ENCODE measurements around the gene SUMF1.

SUMF1 gene

DNA sequence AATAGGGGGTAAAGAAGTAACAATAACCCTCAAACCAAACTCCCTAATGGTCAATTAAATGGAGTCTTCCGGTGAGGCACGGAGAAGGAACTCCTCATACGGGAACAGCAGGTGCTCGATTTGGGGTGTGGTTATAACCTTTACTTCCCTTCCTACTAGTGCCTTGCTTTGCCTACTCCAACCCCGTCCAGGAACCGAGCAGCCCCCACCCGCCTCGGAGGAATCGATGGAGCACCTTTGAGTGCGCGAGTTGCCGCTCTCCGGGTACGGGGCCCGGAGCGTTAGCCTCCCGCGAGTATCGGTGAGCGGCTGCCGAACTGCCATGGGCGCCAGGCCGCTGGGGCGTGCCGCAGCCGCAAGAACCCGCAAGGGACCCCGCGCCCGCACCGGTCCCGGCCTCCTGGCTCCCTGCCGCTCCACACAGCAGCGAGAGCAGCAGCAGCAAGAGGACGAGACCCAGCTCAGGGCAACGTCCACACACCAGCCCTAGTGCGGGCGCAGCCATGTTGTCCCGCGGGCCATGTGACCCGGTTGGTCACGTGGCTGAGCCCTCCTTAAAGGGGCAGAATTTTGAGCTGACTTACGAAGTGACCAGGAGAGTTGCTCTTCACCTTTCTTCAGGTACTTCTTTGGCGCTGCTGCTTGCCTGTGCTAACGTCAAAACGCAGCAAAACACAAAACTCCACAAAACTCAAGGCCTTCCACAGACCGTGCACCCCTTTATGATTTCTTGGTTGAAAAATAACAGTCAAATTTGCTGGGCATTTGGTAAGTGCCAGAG lies at the start of gene SUMF1:
TSS of gene SUMF1 (minus strand) at position 529 of the 781 bp plus-strand sequence. CDS start at position 505, 24 bp downstream.
- in situ Hi-C loops (cut with MboI; ENCODE audit: low sequenced_read_pairs): no loop called here

DNA sequence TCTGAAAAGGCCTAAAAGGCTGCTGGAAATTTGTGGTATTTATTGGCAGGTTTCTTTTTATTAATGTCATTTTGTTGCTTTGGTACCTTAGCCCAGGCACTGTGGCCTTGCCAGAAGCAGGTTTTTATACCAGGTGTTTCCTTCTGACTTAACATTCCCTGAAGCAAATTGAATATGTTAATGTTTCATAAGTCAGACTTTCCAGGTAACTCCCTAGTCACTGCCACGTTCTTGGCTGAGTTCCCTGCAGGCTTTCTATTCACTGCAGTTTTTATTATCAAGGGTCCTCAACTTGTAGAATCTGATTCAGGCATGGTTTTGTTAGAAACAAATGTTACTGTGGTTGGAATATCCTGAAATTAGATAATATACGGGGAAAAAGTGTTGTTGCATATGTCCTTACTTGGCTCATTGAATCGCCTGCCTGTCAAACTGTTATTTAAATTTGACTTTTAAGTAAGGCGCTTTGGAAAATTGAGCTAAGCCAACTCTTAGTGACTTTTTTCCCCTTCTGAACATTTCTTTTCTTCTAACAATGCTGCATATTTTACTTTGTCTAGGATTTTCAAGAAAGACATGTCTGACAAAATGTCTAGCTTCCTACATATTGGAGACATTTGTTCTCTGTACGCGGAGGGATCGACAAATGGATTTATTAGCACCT lies 49.0 kb upstream of the SUMF1 start:
- in situ Hi-C loops (cut with MboI; ENCODE audit: low sequenced_read_pairs): no loop called here

DNA sequence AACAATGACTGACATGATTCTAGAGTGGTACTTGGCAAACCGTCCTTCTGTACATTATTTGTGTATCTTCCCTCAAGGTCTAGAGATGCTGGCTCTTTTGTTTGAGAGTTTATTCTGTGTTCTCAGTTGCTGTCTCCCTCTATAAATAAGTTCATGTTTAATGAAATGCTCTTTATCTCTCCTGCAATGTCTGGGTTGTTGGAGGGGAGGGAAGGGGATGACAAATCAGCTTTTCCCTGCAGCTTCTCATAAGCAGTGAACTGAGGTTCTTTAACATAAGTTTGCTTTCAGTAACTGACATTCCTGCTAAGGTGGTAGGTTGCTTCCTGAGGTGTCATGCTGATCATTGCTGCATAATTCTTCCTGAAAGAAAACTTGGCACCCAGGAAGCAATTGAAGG lies 47.8 kb upstream of the SUMF1 start:
- in situ Hi-C loops (cut with MboI; ENCODE audit: low sequenced_read_pairs): no loop called here

DNA sequence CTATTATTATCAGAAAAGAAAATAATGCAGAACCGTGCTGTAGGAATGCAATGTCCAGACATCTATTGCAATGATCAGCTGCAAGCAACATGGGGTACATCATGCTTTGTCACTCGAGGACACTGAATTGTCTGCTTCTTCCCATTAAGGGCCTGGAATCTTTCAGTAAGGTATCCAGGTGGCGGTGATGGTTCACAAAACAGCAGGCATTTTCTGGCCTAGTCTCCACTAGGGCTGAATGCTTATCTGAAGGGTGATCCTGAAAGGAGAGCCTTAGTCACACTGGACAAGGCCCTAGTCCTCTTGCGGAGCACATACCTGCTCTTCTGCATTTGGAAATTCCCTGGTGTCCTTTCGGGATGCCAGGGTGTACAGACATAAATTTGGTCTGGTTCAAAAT lies 47.3 kb upstream of the SUMF1 start:
- in situ Hi-C loops (cut with MboI; ENCODE audit: low sequenced_read_pairs): no loop called here

DNA sequence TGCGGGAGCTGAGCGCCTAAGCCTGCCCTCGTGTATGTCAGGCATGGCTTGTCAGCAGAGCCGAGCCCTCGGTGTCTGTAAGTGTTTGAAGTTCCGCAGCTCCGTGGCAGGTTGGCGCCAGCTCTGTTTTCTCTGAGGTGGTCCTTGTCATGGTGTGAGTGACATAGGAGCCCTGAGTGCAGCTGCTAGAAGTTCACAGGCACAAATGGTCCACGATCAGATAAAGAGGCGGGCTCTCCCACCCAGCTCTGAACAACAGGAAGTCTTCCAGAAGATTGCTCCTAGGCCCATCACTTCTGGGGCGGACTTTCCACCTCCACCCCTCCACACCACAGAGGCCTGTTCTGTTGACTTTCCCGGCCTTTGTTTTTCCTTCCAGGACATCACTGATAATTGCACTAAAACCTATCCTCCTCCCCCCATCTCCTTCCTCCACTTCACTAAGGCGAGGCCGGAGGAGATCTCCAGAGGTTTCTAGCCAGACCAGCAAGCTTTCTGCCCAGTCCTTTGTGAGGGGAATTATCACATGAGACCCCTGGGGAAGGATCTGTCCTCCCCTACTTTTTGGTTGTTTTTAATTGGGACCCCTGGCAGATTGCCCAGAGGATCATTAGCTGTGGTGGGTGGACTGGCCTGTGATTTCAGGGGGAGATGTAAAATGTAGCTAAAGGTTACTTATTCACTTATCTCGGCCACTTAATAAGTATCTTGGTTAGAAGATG lies 46.0 kb upstream of the SUMF1 start:
- in situ Hi-C loops (cut with MboI; ENCODE audit: low sequenced_read_pairs): no loop called here

DNA sequence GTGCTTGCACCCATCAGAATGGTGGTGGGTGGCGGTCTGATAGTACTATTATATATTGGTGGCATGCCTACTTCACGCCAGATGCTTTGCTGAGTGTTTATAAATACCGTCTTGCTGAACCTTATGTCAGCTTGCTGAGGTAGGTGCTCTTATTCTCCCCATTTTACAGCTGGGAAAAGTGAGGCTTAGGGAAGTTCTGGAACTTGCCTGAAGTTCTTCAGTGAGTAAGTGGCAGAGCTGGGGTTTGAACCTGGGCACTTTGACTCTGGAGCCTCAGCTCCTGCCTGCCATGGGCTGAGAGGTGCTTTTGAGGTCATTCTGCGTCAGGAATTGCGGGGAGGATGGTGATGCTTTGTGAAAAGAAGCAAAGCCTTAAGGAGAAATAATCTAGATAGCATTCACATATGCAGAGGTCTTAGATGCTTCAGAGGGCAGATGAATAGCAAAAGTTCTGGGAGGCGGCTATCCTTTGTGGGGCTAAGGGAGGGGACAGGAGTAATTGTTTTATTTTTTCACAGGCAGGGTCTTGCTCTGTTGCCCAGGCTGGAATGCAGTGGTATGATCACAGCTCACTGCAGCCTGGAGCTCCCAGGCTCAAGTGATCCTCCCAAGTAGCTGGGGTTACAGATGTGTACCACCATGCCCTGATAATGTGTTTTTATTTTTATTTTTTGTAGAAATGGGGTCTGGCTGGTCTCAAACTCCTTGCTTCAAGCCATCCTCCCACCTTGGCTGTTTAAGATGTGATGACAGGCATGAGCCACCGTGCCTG lies 44.6 kb upstream of the SUMF1 start:
- in situ Hi-C loops (cut with MboI; ENCODE audit: low sequenced_read_pairs): no loop called here

DNA sequence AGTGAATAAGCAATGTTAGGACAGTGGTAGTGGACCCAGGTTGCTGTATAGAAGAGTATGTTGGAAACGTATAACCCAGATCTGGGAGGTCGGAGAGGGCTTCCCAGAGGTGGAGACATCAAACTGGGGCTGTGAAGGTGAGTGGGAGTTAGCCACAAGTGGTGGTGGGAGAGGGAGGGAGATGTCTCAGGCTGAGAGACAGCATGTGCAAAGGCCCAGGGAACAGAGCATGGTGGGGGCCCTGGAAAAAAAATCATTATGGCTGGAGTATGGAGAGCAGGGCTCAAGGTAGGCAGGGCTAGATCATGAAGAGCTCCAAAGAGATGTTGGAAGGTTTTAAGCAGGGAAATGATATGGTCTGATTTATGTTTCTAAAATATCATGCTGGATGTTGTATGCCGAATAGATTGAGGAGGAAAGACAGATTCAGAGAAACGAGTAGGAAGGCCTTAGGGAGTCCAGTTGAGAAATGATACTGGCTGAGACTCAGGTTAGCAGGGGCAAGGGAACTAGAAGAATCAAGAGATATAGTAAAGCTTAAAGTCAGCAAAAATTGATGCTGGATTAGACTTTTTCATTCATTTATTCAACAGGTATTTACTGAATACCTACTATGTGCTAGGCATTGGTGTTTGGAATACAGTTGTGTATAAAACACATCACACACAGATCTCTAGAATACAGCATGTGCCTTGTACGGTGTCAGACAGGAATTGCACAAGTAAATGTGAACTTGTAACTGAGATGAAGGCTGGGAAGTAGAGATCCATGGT lies 43.1 kb upstream of the SUMF1 start:
- in situ Hi-C loops (cut with MboI; ENCODE audit: low sequenced_read_pairs): no loop called here

DNA sequence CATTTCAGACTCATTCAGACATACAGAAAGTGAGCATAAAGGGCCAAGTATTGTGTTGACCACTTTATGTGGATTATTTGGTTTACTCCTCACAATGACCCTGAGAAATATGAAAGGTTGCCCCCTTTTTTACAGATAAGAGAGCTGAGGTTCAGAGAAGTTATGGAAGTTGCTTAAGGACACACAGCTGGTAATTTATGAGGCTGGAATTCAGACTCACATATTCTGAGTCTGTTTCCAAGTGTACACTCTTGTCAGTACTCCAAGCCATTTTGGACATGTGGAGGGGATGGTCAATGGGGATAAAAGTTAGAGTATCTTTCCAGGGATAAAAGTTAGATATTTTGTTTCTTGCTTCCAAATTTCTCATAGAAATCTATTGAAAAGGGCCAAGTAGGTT lies 42.0 kb upstream of the SUMF1 start:
- in situ Hi-C loops (cut with MboI; ENCODE audit: low sequenced_read_pairs): no loop called here

DNA sequence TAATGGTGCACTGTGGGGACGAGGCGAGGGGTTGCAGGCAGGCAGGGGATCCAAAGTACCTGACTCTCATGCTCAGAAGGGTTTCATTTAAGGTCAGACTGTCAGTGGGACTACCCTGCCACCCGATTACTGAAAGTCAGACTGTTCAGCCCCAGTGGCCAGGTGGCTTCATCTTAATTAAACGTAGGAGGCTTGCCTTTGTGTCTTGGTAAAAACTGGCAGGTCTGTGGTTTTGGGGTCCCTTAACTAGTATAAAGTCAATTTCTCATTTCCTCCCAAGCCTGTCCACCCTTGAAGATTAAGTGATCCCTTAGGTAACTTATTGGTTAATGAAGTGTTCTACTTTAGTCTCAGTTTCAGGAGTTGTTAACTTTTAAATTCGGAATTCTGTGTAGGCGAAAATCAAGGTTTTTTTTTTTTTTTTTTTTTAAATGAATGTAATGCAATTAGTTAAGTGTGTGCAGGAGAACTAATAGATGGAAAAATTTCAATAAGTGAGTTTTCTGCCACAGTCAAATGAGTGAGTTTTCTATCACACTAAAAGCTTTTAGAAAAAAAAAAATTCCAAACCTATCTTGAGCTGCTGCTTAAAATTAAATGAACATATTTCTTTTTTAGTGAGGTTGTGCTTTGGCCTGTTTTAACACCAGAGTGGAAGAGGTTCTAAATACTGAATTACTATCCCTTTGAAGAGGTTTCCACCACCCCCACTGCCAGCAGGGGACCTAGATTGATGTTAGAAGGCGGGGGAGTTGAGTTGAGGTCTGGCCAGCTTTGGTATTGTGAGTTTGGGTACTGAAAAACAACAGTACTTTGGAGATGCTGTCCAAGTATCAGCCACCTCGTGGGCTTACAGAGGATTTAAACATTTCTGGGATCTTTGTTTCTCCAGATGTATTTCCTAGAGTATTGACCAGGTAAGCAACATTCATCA lies 41.2 kb upstream of the SUMF1 start:
- in situ Hi-C loops (cut with MboI; ENCODE audit: low sequenced_read_pairs): no loop called here

DNA sequence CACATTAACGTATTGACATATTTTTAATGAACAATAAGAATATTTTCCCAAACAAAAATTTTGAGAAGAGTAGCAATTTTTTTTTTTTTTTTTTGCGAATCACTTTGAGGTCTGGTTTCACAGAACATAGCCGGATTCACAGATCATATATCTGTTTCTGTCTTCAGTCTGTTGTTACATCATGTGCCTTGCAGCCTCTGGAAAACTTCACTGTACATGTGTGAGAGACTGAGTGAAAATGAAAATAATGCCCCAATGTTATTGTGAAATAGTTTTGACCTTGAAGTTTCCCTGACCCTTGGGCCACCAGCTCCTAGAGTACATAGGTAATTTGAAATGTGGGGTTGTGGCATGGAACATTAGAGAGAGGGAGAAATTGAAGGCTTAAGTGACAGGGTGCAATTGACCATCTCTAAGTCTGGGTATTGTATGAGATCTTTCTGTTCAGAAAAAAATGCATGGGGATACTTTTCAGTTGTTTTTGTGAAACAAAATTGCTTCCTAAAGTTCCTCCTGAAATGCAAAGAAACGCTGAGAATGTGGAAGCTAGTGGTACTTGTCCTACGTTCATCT lies 40.0 kb upstream of the SUMF1 start:
- in situ Hi-C loops (cut with MboI; ENCODE audit: low sequenced_read_pairs): no loop called here

DNA sequence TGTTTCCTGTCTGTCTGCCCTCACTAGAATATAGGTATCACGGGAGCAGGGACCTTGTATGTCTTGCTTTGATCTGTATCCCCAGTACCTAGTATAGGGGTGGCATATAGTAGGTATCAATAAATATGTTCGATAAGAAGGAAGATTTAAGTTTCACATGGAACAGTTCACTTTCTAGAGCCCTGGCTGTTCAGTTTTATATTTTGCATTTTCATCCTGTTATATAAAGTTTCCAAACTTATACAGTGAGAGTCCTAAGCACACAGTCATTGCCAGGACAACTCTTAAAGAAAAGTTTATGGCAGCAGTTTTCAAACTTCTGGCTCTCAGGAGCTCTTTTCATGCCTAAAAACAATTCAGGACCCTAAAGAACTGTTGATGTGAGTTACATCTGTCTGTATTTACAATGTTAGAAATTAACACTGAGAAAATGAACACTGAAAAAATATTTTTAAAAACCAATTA lies 39.5 kb upstream of the SUMF1 start:
- in situ Hi-C loops (cut with MboI; ENCODE audit: low sequenced_read_pairs): no loop called here

DNA sequence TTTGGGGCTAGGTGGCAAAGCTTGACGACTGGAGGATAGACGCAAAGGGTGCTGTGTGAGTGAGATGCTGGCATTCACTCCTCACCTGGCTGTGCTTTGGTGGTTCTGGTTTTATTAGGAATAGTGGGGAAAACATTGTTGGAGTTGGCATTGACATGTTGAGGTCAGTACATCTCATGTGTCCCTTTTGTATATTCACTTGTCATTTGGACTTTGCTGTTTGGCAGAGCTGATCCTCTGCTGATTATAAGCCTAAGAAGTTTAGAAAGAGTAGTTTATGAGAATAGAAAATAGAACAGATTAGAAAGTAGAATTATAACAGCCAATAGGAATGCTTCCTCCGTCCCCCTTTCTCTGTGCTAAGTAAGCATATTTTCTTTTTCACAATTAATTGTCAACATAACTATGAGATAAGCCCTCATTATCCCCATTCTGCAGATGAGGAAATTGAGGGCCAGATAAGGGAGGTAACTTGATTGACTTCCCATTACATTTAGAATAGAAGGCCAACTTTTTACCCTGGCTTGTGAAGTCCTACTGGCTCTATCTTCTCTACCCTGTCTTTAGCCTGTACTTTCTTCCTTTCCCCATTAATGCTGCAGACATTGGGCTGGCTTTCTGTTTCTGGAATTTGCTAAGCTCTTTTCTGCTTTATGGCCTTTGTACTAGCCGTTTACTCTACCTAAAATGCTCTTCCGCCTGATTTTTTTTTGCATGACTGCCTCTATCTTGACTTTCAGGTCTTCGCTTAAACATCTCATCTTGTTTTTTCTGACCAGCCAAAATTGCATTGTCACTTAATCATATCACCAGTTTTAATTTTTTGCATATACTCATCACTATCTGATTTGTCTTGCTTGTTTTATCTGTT lies 38.9 kb upstream of the SUMF1 start:
- in situ Hi-C loops (cut with MboI; ENCODE audit: low sequenced_read_pairs): no loop called here

DNA sequence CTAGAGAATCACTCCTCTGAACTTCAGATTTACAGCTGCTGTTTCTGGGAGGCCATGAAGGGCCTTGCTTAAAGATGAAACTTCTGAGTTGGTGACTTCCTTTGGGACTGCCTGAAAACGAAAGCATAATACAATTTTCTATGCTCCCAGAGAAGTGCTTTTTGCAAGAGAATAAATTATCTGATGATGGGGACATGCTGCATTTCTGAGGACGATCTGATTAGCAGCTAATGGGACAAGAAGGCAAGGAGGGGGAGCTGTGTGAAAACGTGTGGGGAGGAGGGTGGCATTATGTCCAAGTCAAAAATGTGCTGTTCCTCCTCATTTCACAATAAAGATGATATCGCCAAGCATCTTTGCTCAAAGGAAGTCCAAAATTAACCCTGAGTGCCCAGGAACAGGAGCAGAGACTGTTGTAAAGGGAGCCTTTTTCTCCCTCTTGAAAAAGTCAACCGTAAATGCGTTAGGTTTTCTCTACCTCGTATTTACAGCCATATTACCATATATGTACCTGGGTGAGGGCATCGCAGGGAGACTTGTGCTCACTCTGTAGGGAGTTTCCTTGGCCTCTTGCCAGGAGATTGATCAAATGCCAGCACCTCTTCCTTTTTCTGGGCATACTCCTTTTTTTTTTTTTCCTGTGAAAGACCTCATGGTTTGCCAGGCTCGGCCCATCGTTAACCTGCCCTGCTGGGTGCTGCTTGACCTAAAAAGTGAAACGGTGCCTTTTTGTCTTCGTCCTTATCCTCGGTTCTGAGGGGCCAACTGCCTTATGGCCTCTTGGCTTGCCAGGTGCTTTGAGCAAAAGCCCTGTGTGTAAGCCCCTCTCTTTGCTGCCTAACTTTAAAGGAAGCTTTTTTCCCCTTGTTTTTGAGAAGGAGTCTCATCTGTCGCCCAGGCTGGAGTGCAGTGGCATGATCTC lies 37.5 kb upstream of the SUMF1 start:
- in situ Hi-C loops (cut with MboI; ENCODE audit: low sequenced_read_pairs): no loop called here

DNA sequence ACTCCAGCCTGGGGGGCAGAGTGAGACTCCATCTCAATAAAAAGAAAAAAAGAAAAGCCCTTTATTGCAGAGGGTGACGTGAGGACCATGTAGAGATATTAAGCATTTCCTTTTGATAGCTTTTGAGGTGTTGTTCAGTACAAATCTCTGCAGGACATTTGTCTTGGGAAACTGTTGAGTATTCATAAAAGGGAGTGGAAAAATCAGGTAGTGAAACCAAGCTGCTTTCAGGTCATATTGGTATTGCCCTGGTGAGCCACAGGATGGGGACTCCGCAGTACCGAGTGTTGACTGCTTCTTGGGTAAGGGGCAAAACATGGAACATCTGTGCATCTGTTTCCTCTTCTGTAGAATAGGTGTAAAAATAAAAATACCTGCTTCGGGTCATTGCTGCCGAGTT lies 36.0 kb upstream of the SUMF1 start:
- in situ Hi-C loops (cut with MboI; ENCODE audit: low sequenced_read_pairs): no loop called here

DNA sequence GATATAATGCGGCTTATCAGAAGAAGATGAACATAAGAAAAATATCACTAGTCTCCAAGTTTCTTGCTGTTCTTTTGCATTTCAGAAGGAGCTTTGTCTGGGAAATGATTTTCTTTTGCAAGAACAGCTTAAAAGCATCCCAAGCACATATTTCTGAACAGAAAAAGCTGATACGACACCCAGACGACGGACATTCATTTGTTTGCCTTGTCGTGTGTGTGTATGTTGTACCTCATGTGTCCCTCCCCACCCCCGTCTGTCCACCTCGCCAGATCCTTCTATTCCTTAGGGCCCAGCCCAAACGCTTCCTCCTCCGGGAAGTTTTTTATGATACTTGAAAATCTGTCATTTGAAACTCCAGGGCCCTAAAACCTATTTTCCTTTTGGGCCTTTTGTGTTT lies 34.9 kb upstream of the SUMF1 start:
- in situ Hi-C loops (cut with MboI; ENCODE audit: low sequenced_read_pairs): no loop called here

DNA sequence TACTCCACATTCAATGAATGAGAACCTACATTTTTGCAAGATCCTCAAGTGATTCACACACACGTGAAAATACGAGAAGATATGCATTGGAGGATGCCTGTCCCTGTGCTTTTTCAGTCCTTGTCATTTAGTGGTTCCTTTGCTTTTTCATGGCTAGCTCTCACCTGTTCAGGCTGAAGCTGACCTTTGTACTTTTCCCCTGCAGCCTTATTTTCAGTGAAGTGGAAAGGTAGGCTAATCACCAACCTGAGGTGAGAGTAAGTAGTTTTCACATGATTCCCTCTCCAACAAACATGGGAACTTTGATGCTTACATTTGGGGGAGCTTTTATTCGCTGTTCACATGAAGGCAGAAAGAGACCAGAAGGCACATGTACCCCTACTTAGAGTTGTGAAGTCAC lies 34.4 kb upstream of the SUMF1 start:
- in situ Hi-C loops (cut with MboI; ENCODE audit: low sequenced_read_pairs): no loop called here

DNA sequence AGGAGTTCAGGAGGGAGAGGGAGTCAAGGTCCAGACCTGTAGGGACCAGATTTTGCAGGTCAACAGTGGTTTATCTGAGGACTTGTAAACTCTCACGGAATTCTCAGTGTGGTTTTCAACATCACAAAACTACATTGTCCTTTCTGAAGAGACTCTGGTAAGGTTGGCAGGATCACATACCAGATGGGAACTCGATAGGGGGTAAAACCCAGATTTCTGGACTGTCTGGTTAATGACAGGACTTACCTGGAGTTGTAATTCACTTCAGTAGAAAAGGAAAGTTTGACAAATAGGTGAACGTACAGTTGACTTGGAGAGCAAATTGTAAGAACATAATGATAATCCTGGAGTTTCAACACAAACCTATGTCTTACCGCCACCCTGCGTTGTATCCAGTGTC lies 31.4 kb upstream of the SUMF1 start:
- in situ Hi-C loops (cut with MboI; ENCODE audit: low sequenced_read_pairs): no loop called here

All from hTERT RPE-1 (cell line).